ENCODE results near the gene LRTM1.

The LRTM1 gene

GRCh38 chr3:54891540-54891897 lies 36.3 kb downstream of the LRTM1 start:
- DNase-seq (ENCODE audit: low spot score): peak; percentile 99

- DNase-seq (ENCODE audit: low spot score): no peak
These were observed 38.1 kb downstream of the LRTM1 start for GRCh38 chr3:54889731-54890130.

DNA sequence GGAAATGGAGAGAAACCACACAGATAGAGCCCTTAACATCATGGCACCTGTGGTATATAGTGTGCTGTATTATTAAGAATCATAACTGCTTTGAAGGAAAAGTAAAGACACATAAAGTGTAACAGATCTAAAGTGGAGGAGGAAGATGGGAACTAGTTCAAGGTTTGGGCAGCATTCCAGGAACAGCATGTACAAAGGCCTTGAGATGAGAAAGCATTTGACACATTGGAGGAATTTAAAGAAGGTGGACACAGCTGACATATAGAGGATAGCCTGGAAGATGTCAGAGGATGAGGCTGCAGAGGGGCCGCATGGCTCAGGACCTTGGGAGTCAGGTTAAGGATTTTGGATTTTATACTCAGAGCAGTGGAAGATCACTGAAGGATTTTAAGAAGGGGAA lies 39.0 kb downstream of the LRTM1 start:
- no peak for DNase-seq (ENCODE audit: low spot score)

DNA sequence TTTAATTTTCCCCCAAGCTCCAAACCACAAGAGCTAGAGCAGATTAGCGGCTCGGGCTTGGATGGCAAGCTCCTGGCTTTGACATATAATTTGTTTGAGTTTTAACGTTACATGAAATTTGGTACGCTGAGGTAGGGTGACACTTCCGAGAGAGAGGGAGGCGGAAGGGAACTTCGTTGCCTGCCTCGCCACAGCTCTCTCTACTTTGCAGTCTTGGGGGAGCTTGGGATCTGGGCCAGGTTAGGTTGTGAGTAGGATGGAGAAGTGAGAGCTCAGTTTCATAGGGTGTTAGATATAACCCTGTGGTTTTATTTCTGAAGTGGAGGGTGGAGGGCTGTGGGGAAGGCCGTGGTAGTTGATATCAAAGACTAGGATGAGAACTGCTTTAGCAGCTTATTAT lies 39.7 kb downstream of the LRTM1 start:
- no peak for DNase-seq (ENCODE audit: low spot score)

DNA sequence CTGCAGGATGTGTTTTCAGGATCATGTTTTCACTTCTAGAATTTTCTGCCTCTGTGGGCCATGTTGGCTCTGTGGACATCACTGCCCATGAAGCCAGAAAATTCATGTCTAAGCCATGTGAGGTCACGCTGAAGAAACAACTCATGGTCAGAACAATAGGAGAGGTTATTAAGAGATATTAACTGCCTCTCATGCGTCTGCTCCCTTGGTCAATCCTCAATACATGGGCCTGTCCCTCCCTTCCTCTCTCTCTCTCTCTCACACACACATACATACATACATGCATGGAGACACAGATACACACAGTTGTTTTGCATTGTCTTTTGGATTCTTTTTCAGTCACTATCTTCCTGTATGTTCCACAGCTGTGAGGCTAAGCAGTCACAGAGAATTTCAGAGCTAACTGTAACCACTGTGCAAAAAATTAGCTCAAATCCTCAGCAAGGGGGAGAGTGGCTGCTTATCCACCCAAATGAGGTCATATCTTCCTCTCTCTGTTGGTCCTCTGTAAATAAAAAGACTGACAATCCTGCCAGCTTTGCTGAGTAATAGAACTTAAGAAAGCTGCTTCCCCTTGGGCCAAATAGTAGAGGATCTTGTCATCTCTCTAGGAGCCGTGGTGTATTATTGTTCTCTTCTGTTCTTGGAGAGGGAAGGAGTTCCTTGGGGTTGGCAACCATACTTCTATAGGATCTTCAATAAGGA lies 45.6 kb downstream of the LRTM1 start:
- peak; percentile 92 for DNase-seq (ENCODE audit: low spot score)

- DNase-seq (ENCODE audit: low spot score): peak; percentile 55
These were observed 49.7 kb downstream of the LRTM1 start for GRCh38 chr3:54878145-54878544.

- DNase-seq (ENCODE audit: low spot score): no peak
These were observed 50.1 kb downstream of the LRTM1 start for GRCh38 chr3:54877730-54878129.

GRCh38 chr3:54876694-54877093 lies 51.2 kb downstream of the LRTM1 start:
- DNase-seq (ENCODE audit: low spot score): no peak

GRCh38 chr3:54875596-54876268 lies 52.1 kb downstream of the LRTM1 start:
- DNase-seq (ENCODE audit: low spot score): no peak

- DNase-seq (ENCODE audit: low spot score): peak; percentile 43
These were observed 52.9 kb downstream of the LRTM1 start for GRCh38 chr3:54874816-54875556.

DNA sequence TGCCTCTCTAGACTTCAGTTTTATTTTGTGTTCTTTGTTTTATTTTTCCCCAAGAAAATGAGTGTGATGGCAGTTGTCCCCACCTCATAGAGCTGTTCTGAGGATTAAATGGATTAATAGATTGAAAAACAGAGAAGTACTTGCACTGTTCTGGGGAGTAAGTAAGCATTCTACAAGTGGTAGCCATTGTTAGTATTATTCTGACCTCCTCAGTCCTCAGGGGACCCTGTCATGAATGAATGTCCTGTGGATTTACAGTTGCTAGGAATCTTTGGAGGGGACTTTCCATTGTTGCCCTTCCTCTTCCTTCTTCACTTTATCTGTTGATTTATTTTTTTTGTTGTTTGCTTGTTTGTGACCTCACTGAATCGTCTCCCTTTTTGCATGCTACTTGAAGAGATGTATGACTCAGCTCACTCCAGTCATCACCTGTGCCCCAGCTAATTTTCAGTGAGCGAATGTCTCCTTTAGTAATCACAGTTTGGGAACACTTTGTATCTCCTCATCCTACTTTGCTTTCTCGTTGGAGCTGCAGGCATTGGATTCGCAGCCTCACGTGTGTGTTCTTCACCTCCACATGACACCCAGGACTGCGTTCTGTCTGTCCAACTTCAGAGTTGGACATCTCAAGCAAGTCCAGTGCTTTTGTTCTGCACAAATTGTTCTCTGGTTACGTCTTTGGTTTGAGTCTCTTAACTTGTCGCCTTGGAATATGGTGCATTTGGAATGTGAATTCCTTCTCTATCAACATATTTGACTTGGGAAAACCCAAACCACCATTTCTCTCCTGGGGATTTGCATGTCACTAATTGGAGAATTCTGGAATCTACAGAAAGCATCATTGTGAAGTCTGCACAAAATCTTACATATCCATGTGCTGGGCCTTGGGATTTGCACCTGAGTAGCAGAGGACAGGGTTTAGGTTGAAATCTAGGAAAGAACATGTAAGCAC lies 54.5 kb downstream of the LRTM1 start:
- DNase-seq (ENCODE audit: low spot score): no peak

GRCh38 chr3:54871867-54872266 lies 56.0 kb downstream of the LRTM1 start:
- DNase-seq (ENCODE audit: low spot score): no peak

GRCh38 chr3:54870423-54870822 lies 57.4 kb downstream of the LRTM1 start:
- peak; percentile 94 for DNase-seq (ENCODE audit: low spot score)

Data from AG08395 (cell line).